Transverse colon (tissue), 4 donors: ENCODE data around the gene HHIPL1.
A peak's percentile ranks its signal among the peaks of the same experiment; 100 is the strongest.

Experiments
- POLR2A ChIP-seq: fragments of 450-650 bp; IDR thresholded peaks from one replicate; pipeline ENCODE4 v1.6.1; 2016; ENCODE audit warnings: antibody characterized with exemption, mild to moderate bottlenecking, moderate library complexity
- POLR2AphosphoS5 ChIP-seq, 3 donors: sonication (generic); formaldehyde crosslinking; IDR thresholded peaks; one replicate each; pipeline ENCODE4 v1.6.1; 2016; ENCODE audit warnings: antibody characterized with exemption in 3 of 3
- TF ChIP-seq, protein P1 (sequence below), 5 experiments: fragments of 200-600 bp in 3 of 5; fragments of 450-650 bp in 2 of 5; sonication (generic) in 3 of 5; IDR thresholded peaks; 1 replicate in 2 of 5; 2 replicates in 3 of 5; pipeline ENCODE4 v1.5.1; 2016 to 2017; ENCODE audit warnings: antibody characterized with exemption in 5 of 5, inconsistent platforms in 3 of 5, mild to moderate bottlenecking in 2 of 5, moderate library complexity in 1 of 5

DNA sequence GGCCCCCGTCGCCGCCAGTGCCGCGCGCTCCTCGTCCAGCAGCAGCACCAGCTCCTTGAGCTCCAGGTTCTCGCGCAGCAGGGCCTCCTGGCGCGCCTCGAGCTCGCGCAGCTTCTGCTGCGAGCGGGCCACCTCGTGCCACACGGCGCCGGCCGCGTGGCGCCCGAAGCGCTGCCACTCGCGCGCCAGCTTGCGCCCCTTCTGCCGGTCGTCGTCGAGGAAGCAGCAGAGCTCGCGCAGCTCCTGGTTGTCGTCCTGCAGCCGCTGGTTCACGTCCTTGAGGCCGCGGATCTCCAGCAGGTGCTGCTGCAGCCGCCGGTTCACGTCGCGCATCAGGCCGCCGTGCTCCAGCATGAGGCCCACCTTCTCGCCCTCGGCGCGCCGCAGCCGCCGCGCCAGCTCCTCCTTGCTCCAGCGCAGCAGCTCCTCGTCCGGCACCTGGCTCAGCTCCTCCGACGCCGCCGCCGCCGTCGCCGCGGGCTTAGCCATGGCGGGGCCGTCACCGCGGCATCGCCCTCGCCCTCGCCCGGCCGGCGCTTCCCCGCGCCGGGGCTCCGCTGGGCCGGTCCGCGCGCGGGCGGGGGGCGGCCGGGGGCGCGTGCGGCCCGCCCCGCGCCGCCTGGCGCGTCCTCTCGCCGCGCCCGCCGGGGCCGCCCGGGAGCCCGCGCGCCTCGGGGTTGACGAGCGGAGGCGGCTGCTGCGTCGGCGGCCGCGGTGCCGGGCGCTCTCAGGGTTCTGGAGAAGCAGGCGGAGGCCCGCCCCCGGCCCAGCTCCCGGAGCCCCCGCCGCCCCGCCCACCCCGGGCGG lies 41.3 kb upstream of the HHIPL1 start, which contains the start of gene CCDC85C:
- TF ChIP-seq POLR2A (no peak), POLR2AphosphoS5 (IDR thresholded peaks at IDR 0.05) (peak; percentile 32 to 45 (median 39))
- TF ChIP-seq, protein P1, sequence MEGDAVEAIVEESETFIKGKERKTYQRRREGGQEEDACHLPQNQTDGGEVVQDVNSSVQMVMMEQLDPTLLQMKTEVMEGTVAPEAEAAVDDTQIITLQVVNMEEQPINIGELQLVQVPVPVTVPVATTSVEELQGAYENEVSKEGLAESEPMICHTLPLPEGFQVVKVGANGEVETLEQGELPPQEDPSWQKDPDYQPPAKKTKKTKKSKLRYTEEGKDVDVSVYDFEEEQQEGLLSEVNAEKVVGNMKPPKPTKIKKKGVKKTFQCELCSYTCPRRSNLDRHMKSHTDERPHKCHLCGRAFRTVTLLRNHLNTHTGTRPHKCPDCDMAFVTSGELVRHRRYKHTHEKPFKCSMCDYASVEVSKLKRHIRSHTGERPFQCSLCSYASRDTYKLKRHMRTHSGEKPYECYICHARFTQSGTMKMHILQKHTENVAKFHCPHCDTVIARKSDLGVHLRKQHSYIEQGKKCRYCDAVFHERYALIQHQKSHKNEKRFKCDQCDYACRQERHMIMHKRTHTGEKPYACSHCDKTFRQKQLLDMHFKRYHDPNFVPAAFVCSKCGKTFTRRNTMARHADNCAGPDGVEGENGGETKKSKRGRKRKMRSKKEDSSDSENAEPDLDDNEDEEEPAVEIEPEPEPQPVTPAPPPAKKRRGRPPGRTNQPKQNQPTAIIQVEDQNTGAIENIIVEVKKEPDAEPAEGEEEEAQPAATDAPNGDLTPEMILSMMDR (IDR thresholded peaks at IDR 0.05) = no peak
